MM.1S (cell line): Measurements from ENCODE around the gene EIPR1.

Experiments
- CTCF ChIP-seq: fragments of 300-600 bp; sonication (generic); IDR thresholded peaks from 2 replicates; pipeline ENCODE4 v1.5.1; 2016; ENCODE audit warnings: antibody characterized with exemption, low read length, mixed read lengths
- EZH2 ChIP-seq: fragments of 300-600 bp; sonication (generic); optimal IDR thresholded peaks from 2 replicates; pipeline ENCODE3; 2017; ENCODE audit warnings: low read depth, mild to moderate bottlenecking, antibody characterized with exemption, low read length, mixed read lengths
- EZH2phosphoT487 ChIP-seq: fragments of 300-600 bp; sonication (generic); IDR thresholded peaks from 2 replicates; pipeline ENCODE4 v1.6.1; 2018; ENCODE audit warnings: antibody characterized with exemption, low read length

DNA sequence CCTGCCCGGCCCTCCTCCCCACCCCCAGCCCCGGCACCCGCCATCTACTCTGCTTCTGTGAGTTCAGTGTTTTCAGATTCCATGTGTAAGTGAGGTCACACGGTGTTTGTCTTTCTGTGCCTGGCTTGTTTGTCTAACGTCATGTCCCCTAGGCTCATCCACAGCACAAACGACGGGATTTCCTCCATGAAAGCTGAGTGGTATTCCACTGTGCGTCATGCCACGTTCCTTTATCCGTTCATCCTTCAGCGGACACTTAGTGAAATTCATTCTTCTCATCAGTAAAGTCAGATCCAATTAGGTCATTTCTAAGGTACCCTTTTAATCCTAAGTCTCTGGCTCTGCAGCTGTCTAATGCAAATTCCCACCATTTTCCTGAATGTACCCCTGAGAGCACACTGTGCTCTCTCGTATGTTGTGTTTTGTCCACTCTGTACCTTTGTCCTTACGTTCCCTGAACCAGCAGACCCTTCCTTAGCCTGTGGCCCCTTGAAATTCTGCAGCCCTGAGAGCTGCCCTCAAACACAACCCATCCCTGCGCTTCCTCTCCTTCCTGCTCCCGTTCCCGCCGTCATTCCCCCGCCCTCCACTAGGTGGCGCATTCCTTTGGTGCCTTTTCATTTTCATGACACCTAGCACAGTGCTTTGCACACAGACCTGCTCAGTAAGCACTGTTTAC is 46.0 kb upstream of the EIPR1 start:
- TF ChIP-seq EZH2 = no peak
- peak; percentile 98 for TF ChIP-seq CTCF
- TF ChIP-seq EZH2phosphoT487 = no peak
